ENCODE results near the gene BNC2.

- TF ChIP-seq CTCF (conservative IDR thresholded peaks at IDR 0.05; ENCODE audit: low read length) (no peak), EZH2phosphoT487 (IDR thresholded peaks at IDR 0.05; ENCODE audit: borderline replicate concordance) (no peak)
Observed at GRCh38 chr9:16710888-16711287, 159.6 kb downstream of the BNC2 start.

Measured in Loucy (cell line).